Endothelial cell of umbilical vein (primary cell): ENCODE results near the gene MITF. TPM values are rescaled to one million over a fixed set of nuclear protein-coding genes. Genes with fewer than 3 reads are reported as not detected.

Source experiments
- BruUV-seq: library from RNA; stranded (reverse); fragments of 400-500 nt; replicated peaks from 2 replicates; lab custom pipeline; 2021; lab: Mats Ljungman, UMichigan
- CTCF ChIA-PET: fragments of 300-600, 350-600 bp; sonication (Branson Sonifier 250); formaldehyde crosslinking; loops from one replicate; lab custom pipeline; 2021; ENCODE audit warnings: antibody characterized with exemption, inconsistent platforms; lab: Charles Lee
- POLR2A ChIA-PET: fragments of 300-600, 350-600 bp; sonication (Branson Sonifier 250); formaldehyde crosslinking; loops from one replicate; lab custom pipeline; 2021; ENCODE audit warnings: antibody characterized with exemption, inconsistent platforms; lab: Charles Lee
- DNase-seq: peaks from one replicate; pipeline ENCODE4 v3.0.0-alpha.2; 2011; ENCODE audit warnings: low read depth, low spot score
- FAIRE-seq: peaks from 2 replicates; lab custom pipeline; 2011; peaks lifted over from hg19 to GRCh38; lab: Jason Lieb, UNC
- H2AFZ ChIP-seq: 2 replicates; pipeline ENCODE4 v1.6.0; 2012; ENCODE audit warnings: low read depth, low read length, control low read depth, inconsistent platforms
- H3K27ac ChIP-seq: 2 replicates; pipeline ENCODE4 v1.5.1; 2011; ENCODE audit warnings: low read depth, mild to moderate bottlenecking, control low read depth, low read length, moderate library complexity; ENCODE audit not compliant: insufficient read depth
- H3K27me3 ChIP-seq, 2 experiments: 2 replicates each; pipeline versions ENCODE4 v1.6.0 to v1.6.1; 2011; ENCODE audit warnings: low read length in 2 of 2, mixed read lengths in 1 of 2; ENCODE audit not compliant: control insufficient read depth in 2 of 2, insufficient read depth in 2 of 2
- H3K36me3 ChIP-seq, 2 experiments: 2 replicates in 1 of 2; 3 replicates in 1 of 2; pipeline ENCODE4 v1.5.1; 2011; ENCODE audit warnings: low read length in 2 of 2, mild to moderate bottlenecking in 1 of 2, moderate library complexity in 1 of 2; ENCODE audit not compliant: control insufficient read depth in 2 of 2, insufficient read depth in 2 of 2; ENCODE audit errors: extremely low read depth in 1 of 2
- H3K4me1 ChIP-seq: 3 replicates; pipeline ENCODE4 v1.5.1; 2011; ENCODE audit warnings: mild to moderate bottlenecking, low read length; ENCODE audit not compliant: control insufficient read depth, insufficient read depth; ENCODE audit errors: extremely low read depth
- H3K4me2 ChIP-seq: 2 replicates; pipeline ENCODE4 v1.6.1; 2011; ENCODE audit warnings: low read length, control low read depth, mixed read lengths; ENCODE audit not compliant: insufficient read depth
- H3K4me3 ChIP-seq, 3 experiments: fragments of 200-600 bp in 1 of 3; sonication (generic), shearing (Covaris generic) in 1 of 3; replicated peaks in 1 of 3; 2 replicates each; pipeline ENCODE4 v1.5.1; 2011 to 2016; ENCODE audit warnings: control low read depth in 3 of 3, low read length in 3 of 3, mild to moderate bottlenecking in 2 of 3, inconsistent platforms in 1 of 3, low read depth in 1 of 3, moderate library complexity in 1 of 3; ENCODE audit not compliant: insufficient read depth in 1 of 3
- H3K79me2 ChIP-seq: 2 replicates; pipeline ENCODE4 v1.6.0; 2012; ENCODE audit warnings: low read length, inconsistent platforms; ENCODE audit not compliant: control insufficient read depth, insufficient read depth
- H3K9ac ChIP-seq: replicated peaks from 2 replicates; pipeline ENCODE3; 2011; ENCODE audit warnings: low read length, control low read depth; ENCODE audit not compliant: insufficient read depth; ENCODE audit errors: extremely low read depth
- H3K9me1 ChIP-seq: replicated peaks from 3 replicates; pipeline ENCODE4 v1.6.0; 2011; ENCODE audit warnings: mild to moderate bottlenecking, low read length; ENCODE audit not compliant: control insufficient read depth, insufficient read depth; ENCODE audit errors: extremely low read depth
- H3K9me3 ChIP-seq: replicated peaks from 2 replicates; pipeline ENCODE4 v1.5.1; 2012; ENCODE audit warnings: low read length, inconsistent platforms; ENCODE audit not compliant: control insufficient read depth, insufficient read depth
- H4K20me1 ChIP-seq: replicated peaks from 2 replicates; pipeline ENCODE3; 2011; ENCODE audit warnings: mild to moderate bottlenecking, low read length; ENCODE audit not compliant: control insufficient read depth, insufficient read depth; ENCODE audit errors: extremely low read depth
- EZH2 ChIP-seq: IDR thresholded peaks from 2 replicates; pipeline ENCODE4 v1.6.1; 2012; ENCODE audit warnings: borderline replicate concordance, low read depth, mild to moderate bottlenecking, moderate library complexity, low read length, inconsistent platforms; ENCODE audit not compliant: severe bottlenecking
- FOS ChIP-seq: IDR thresholded peaks from 2 replicates; pipeline ENCODE4 v1.6.1; 2011; ENCODE audit warnings: mild to moderate bottlenecking, low read length, moderate library complexity, borderline replicate concordance; ENCODE audit not compliant: insufficient read depth
- GATA2 ChIP-seq: IDR thresholded peaks from 2 replicates; pipeline ENCODE4 v1.7.0; 2011; ENCODE audit warnings: low read depth, mild to moderate bottlenecking, moderate library complexity, mixed read lengths, low read length; ENCODE audit not compliant: insufficient read length, insufficient read depth
- JUN ChIP-seq: IDR thresholded peaks from 2 replicates; pipeline ENCODE4 v1.6.1; 2011; ENCODE audit warnings: borderline replicate concordance, low read depth; ENCODE audit not compliant: insufficient read length, insufficient read depth
- MYC ChIP-seq: IDR thresholded peaks from one replicate; pipeline ENCODE4 v1.6.1; 2011; ENCODE audit warnings: mild to moderate bottlenecking, low read depth, low read length
- POLR2A ChIP-seq: IDR thresholded peaks from 2 replicates; pipeline ENCODE4 v1.6.1; 2012; ENCODE audit warnings: low read depth, mild to moderate bottlenecking, control low read depth, low read length
- POLR2AphosphoS5 ChIP-seq: IDR thresholded peaks from 2 replicates; pipeline ENCODE4 v1.6.1; 2012; ENCODE audit warnings: low read depth, mild to moderate bottlenecking, control low read depth, low read length, moderate library complexity; ENCODE audit not compliant: insufficient read depth
- dilution Hi-C: fragments of 300-500 bp; cut with MboI; formaldehyde crosslinking; loops from one replicate; pipeline ENCODE4 v1.15.0; 2019; ENCODE audit warnings: low sequenced_read_pairs; ENCODE audit not compliant: extremely low pct_ligation_motif_present
- intact Hi-C: fragments of 100-400 bp; cut with micrococcal nuclease; formaldehyde crosslinking; loops from one replicate; pipeline ENCODE4 v1.10.0; 2022
- polyA plus RNA-seq, 4 experiments: library from polyadenylated mRNA; depleted of rRNA in 3 of 4; stranded (reverse) in 3 of 4; unstranded in 1 of 4; fragments of >200 nt; gene quantifications; 2 replicates each; pipeline versions ENCODE4 v1.2.1 to v1.2.3, GENCODE V29; 2011 to 2012; ENCODE audit warnings: missing spikeins in 1 of 4
- total RNA-seq: library from RNA; stranded (reverse); gene quantifications from 2 replicates; pipeline ENCODE4 v1.2.3, GENCODE V29; 2021
- TF ChIP-seq, protein P1 (sequence below): IDR thresholded peaks from 2 replicates; pipeline ENCODE4 v1.6.1; 2011; ENCODE audit not compliant: insufficient read depth, insufficient read length
- TF ChIP-seq, protein P2 (sequence below), 2 donors: IDR thresholded peaks; 1 replicate in 1 of 2; 2 replicates in 1 of 2; pipeline ENCODE4 v1.5.1; 2011; ENCODE audit warnings: low read length in 2 of 2, mild to moderate bottlenecking in 2 of 2, moderate library complexity in 2 of 2, control low read depth in 1 of 2, inconsistent platforms in 1 of 2, low read depth in 1 of 2; ENCODE audit not compliant: insufficient read depth in 1 of 2; ENCODE audit errors: extremely low read depth in 1 of 2

The MITF gene
- total and polyA plus RNA-seq, 2 donors (not counting 3 experiments of a cell fraction or from before 2014, with no cell fraction given): 1.6 to 2.5 TPM

DNA sequence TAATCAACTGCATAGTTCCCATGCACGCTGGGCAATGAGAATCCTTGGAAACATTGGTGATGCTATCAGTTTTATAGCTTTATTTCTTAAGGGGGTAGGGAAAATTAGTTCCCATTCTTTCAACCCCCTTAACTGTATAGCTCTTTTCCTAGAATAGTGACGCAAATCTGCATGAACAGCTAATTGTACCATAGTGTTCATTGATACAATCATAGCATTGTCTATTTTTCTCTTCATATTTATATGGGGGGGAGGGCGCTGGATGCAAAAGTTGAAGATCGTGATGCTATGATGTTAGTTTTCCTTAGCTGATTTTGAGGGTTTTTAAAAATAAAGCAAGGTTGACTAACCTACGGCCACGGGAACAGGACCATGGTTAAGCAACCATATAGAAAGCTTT lies 227.9 kb downstream of the MITF start:
- POLR2A ChIA-PET: no interaction called here
- H4K20me1 ChIP-seq: no peaks in the 10 kb centered on the region
- TF ChIP-seq POLR2A (no peak), POLR2AphosphoS5 (no peak), MYC (no peak), EZH2 (no peak), JUN (no peak), FOS (no peak), GATA2 (no peak)
- TF ChIP-seq, protein P1, sequence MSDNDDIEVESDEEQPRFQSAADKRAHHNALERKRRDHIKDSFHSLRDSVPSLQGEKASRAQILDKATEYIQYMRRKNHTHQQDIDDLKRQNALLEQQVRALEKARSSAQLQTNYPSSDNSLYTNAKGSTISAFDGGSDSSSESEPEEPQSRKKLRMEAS: no peak
- TF ChIP-seq, protein P2, sequence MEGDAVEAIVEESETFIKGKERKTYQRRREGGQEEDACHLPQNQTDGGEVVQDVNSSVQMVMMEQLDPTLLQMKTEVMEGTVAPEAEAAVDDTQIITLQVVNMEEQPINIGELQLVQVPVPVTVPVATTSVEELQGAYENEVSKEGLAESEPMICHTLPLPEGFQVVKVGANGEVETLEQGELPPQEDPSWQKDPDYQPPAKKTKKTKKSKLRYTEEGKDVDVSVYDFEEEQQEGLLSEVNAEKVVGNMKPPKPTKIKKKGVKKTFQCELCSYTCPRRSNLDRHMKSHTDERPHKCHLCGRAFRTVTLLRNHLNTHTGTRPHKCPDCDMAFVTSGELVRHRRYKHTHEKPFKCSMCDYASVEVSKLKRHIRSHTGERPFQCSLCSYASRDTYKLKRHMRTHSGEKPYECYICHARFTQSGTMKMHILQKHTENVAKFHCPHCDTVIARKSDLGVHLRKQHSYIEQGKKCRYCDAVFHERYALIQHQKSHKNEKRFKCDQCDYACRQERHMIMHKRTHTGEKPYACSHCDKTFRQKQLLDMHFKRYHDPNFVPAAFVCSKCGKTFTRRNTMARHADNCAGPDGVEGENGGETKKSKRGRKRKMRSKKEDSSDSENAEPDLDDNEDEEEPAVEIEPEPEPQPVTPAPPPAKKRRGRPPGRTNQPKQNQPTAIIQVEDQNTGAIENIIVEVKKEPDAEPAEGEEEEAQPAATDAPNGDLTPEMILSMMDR (IDR thresholded peaks at IDR 0.05; ENCODE audit: extremely low read depth in 1 of 2, insufficient read depth in 1 of 2, low read depth in 1 of 2, low read length in 2 of 2): no peak
- intact Hi-C loops (no loop called here), dilution Hi-C loops (no loop called here)
- H3K27me3 ChIP-seq: no peaks in the 10 kb centered on the region
- no TSS peak for BruUV-seq
- no peaks in the 10 kb centered on the region for H3K4me1 ChIP-seq
- FAIRE-seq (no peak), DNase-seq (no peak)
- H3K79me2 ChIP-seq: no peaks in the 10 kb centered on the region
- H3K9ac ChIP-seq: no peak overlapping the region
- no peak overlapping the region for H3K4me3 ChIP-seq
- H3K9me3 ChIP-seq: no peaks in the 10 kb centered on the region
- no peaks in the 10 kb centered on the region for H3K9me1 ChIP-seq
- CTCF ChIA-PET: no interaction called here
- H3K36me3 ChIP-seq: no peaks in the 10 kb centered on the region
- H3K27ac ChIP-seq: no peak overlapping the region
- no peak overlapping the region for H3K4me2 ChIP-seq
- no peak overlapping the region for H2AFZ ChIP-seq
